A673 (cell line): ENCODE data around the gene ANKMY2. TPM values are rescaled to one million over a fixed set of nuclear protein-coding genes. Genes with fewer than 3 reads are reported as not detected.

Source experiments
- Bru-seq: library from RNA; stranded (reverse); fragments of 400-500 nt; gene quantifications from one replicate; lab custom pipeline; 2021; lab: Mats Ljungman, UMichigan
- BruChase-seq, 2 experiments: library from RNA; stranded (reverse); fragments of 400-500 nt; gene quantifications; one replicate each; lab custom pipeline; 2021; lab: Mats Ljungman, UMichigan
- BruUV-seq: library from RNA; stranded (reverse); fragments of 400-500 nt; replicated peaks from 2 replicates; lab custom pipeline; 2021; lab: Mats Ljungman, UMichigan
- CTCF ChIA-PET: fragments of 300-600 bp; sonication (Branson Sonifier 250); formaldehyde crosslinking; loops from one replicate; lab custom pipeline; 2022; ENCODE audit warnings: antibody characterized with exemption; lab: Charles Lee
- POLR2A ChIA-PET: fragments of 300-600 bp; sonication (Branson Sonifier 250); formaldehyde crosslinking; loops from one replicate; lab custom pipeline; 2022; ENCODE audit warnings: antibody characterized with exemption; ENCODE audit not compliant: low non-redundant PET; lab: Charles Lee
- DNase-seq: peaks from one replicate; pipeline ENCODE4 v3.0.0-alpha.2; 2015; ENCODE audit warnings: low spot score
- H3K27ac ChIP-seq: fragments of 200-600 bp; sonication (generic); 2 replicates; pipeline ENCODE4 v1.5.1; 2016; ENCODE audit warnings: mixed run types, low read depth, mild to moderate bottlenecking, mixed read lengths, antibody characterized with exemption, low read length; ENCODE audit not compliant: poor library complexity, severe bottlenecking
- H3K27me3 ChIP-seq: fragments of 200-600 bp; sonication (generic); replicated peaks from 2 replicates; pipeline ENCODE4 v1.6.1; 2017; ENCODE audit warnings: mixed run types, low read depth, mild to moderate bottlenecking, mixed read lengths, antibody characterized with exemption, low read length; ENCODE audit not compliant: insufficient read depth, poor library complexity
- H3K36me3 ChIP-seq: fragments of 200-600 bp; sonication (generic); 2 replicates; pipeline ENCODE4 v1.6.1; 2016; ENCODE audit warnings: mixed run types, mild to moderate bottlenecking, mixed read lengths, antibody characterized with exemption, low read length; ENCODE audit not compliant: insufficient read depth, poor library complexity, severe bottlenecking
- H3K4me1 ChIP-seq: fragments of 200-600 bp; sonication (generic); 2 replicates; pipeline ENCODE4 v1.6.1; 2017; ENCODE audit warnings: mixed run types, mild to moderate bottlenecking, mixed read lengths, antibody characterized with exemption, low read length; ENCODE audit not compliant: insufficient read depth, poor library complexity, severe bottlenecking
- H3K4me3 ChIP-seq: fragments of 200-600 bp; sonication (generic); 2 replicates; pipeline ENCODE4 v1.5.1; 2016; ENCODE audit warnings: low read depth, mixed run types, mild to moderate bottlenecking, mixed read lengths, low read length; ENCODE audit not compliant: poor library complexity, severe bottlenecking
- H3K9me3 ChIP-seq: fragments of 200-600 bp; sonication (generic); 2 replicates; pipeline ENCODE4 v1.6.1; 2016; ENCODE audit warnings: mixed run types, low read depth, mild to moderate bottlenecking, mixed read lengths, antibody characterized with exemption, low read length; ENCODE audit not compliant: poor library complexity, severe bottlenecking
- CTCF ChIP-seq: fragments of 300-800, 200-600 bp; sonication (generic); conservative IDR thresholded peaks from 2 replicates; pipeline ENCODE4 v1.5.1; 2017; ENCODE audit warnings: low read depth, mild to moderate bottlenecking, antibody characterized with exemption, low read length, moderate library complexity, mixed read lengths
- EZH2 ChIP-seq: fragments of 200-600 bp; sonication (generic); IDR thresholded peaks from 2 replicates; pipeline ENCODE4 v1.6.1; 2017; ENCODE audit warnings: borderline replicate concordance, low read depth, mild to moderate bottlenecking, mixed read lengths, antibody characterized with exemption, low read length; ENCODE audit not compliant: poor library complexity, severe bottlenecking
- intact Hi-C: fragments of 100-400 bp; cut with micrococcal nuclease; formaldehyde crosslinking; loops from one replicate; pipeline ENCODE4 v1.10.0; 2022; ENCODE audit not compliant: unreplicated experiment
- long read RNA-seq: library from polyadenylated mRNA; stranded (forward); transcript quantifications from one replicate; pipeline ENCODE4 v2.0.0, GENCODE V29; 2022
- total RNA-seq: library from RNA; stranded (reverse); gene quantifications from 2 replicates; pipeline ENCODE4 v1.2.3, GENCODE V29; 2021

Gene ANKMY2
- total RNA-seq (24.3 and 30.5 TPM in 2 replicates), Bru-seq, nascent RNA (percentile 80 among the genes with signal in this experiment), BruChase-seq, experiment 1, labeled RNA remaining after a 2-hour chase (percentile 73 among the genes with signal in this experiment), BruChase-seq, experiment 2, labeled RNA remaining after a 6-hour chase (percentile 64 among the genes with signal in this experiment)
- long read RNA-seq, transcript ANKMY2-201 (10 exons, 2,555 nt) = major isoform, 50 of 57 reads
- long read RNA-seq, partial matches to known transcripts = 2 of 57 reads
- long read RNA-seq, other reads (novel, unspliced or antisense) = 5 of 57 reads

GRCh38 chr7:16645593-16646471 is at the start of gene ANKMY2, which contains the start of gene BZW2:
TSS of gene ANKMY2 (minus strand) at chr7:16645754. CDS start at chr7:16645573, 181 bp downstream.
TSS of gene BZW2 (plus strand) at chr7:16646181. CDS start at chr7:16665444, 19,263 bp downstream.
- TF ChIP-seq CTCF (no peak), EZH2 (no peak)

GRCh38 chr7:16694806-16695205 is 49.3 kb upstream of the ANKMY2 start:
- Histone ChIP-seq H3K27me3 (no peaks in the 10 kb centered on the region), H3K36me3 (peaks cover 64% of the 10 kb centered on the region), H3K4me1 (peaks cover 46% of the 10 kb centered on the region), H3K27ac (no peak overlapping the region), H3K9me3 (no peaks in the 10 kb centered on the region), H3K4me3 (no peak overlapping the region)
- ChIA-PET CTCF (no interaction called here), POLR2A (interaction anchor here (0.7 kb wide), 1 partner anchor 181 kb away, joined by 8 read pairs; no protein-coding TSS in a partner anchor)
- no peak for DNase-seq
- intact Hi-C loops = no loop called here
- TSS peak; percentile 20 for BruUV-seq
- TF ChIP-seq CTCF (no peak), EZH2 (no peak)

More at GRCh38 chr7:16645593-16646471, at the start of gene ANKMY2, which contains the start of gene BZW2:
- no TSS peak for BruUV-seq
- Histone ChIP-seq H3K36me3 (no peaks in the 10 kb centered on the region), H3K4me1 (peaks cover 56% of the 10 kb centered on the region), H3K9me3 (no peaks in the 10 kb centered on the region), H3K27ac (peak within 1 kb of the TSS; percentile 99), H3K4me3 (peak within 1 kb of the TSS; percentile 92), H3K27me3 (no peaks in the 10 kb centered on the region)
- intact Hi-C loops = loop anchor here (2.0 kb wide), 1 partner anchor 63 kb away; no protein-coding TSS in a partner anchor
- POLR2A ChIA-PET = interaction anchor here (0.6 kb wide), 1 partner anchor 64 kb away, joined by 5 read pairs; no protein-coding TSS in a partner anchor
- CTCF ChIA-PET = no interaction called here
- DNase-seq = peak; percentile 98

- intact Hi-C loops = no loop called here
- BruUV-seq = no TSS peak
- TF ChIP-seq EZH2 (no peak), CTCF (no peak)
- H3K4me1 ChIP-seq = peaks cover 46% of the 10 kb centered on the region
- no peaks in the 10 kb centered on the region for H3K9me3 ChIP-seq
- H3K27me3 ChIP-seq = no peaks in the 10 kb centered on the region
- H3K36me3 ChIP-seq = peaks cover 61% of the 10 kb centered on the region
- peak overlapping the region; percentile 5 for H3K27ac ChIP-seq
- no peak for DNase-seq
- POLR2A ChIA-PET = interaction anchor here (0.7 kb wide), 1 partner anchor 180 kb away, joined by 8 read pairs; no protein-coding TSS in a partner anchor
- H3K4me3 ChIP-seq = no peak overlapping the region
- CTCF ChIA-PET = interaction anchor here (0.8 kb wide), 1 partner anchor 224 kb away, joined by 7 read pairs; no protein-coding TSS in a partner anchor
Measured at GRCh38 chr7:16693601-16694318, 48.2 kb upstream of the ANKMY2 start.
